GM12801 (cell line): ENCODE results near the gene STRN.

Experiments
- TF ChIP-seq, protein P1 (sequence below): IDR thresholded peaks from one replicate; pipeline ENCODE4 v1.5.1; 2011; ENCODE audit warnings: control low read depth; ENCODE audit not compliant: insufficient read length; ENCODE audit errors: extremely low read depth

The STRN gene, protein sequence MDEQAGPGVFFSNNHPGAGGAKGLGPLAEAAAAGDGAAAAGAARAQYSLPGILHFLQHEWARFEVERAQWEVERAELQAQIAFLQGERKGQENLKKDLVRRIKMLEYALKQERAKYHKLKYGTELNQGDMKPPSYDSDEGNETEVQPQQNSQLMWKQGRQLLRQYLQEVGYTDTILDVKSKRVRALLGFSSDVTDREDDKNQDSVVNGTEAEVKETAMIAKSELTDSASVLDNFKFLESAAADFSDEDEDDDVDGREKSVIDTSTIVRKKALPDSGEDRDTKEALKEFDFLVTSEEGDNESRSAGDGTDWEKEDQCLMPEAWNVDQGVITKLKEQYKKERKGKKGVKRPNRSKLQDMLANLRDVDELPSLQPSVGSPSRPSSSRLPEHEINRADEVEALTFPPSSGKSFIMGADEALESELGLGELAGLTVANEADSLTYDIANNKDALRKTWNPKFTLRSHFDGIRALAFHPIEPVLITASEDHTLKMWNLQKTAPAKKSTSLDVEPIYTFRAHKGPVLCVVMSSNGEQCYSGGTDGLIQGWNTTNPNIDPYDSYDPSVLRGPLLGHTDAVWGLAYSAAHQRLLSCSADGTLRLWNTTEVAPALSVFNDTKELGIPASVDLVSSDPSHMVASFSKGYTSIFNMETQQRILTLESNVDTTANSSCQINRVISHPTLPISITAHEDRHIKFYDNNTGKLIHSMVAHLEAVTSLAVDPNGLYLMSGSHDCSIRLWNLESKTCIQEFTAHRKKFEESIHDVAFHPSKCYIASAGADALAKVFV

GRCh38 chr2:36966370-36967235, at the start of gene STRN:
Gene STRN, minus strand, starts transcription at chr2:36966536. Its CDS starts 73 bp downstream, at chr2:36966463.
- TF ChIP-seq, protein P1, sequence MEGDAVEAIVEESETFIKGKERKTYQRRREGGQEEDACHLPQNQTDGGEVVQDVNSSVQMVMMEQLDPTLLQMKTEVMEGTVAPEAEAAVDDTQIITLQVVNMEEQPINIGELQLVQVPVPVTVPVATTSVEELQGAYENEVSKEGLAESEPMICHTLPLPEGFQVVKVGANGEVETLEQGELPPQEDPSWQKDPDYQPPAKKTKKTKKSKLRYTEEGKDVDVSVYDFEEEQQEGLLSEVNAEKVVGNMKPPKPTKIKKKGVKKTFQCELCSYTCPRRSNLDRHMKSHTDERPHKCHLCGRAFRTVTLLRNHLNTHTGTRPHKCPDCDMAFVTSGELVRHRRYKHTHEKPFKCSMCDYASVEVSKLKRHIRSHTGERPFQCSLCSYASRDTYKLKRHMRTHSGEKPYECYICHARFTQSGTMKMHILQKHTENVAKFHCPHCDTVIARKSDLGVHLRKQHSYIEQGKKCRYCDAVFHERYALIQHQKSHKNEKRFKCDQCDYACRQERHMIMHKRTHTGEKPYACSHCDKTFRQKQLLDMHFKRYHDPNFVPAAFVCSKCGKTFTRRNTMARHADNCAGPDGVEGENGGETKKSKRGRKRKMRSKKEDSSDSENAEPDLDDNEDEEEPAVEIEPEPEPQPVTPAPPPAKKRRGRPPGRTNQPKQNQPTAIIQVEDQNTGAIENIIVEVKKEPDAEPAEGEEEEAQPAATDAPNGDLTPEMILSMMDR: no peak

- TF ChIP-seq, protein P1: no peak
Observed at GRCh38 chr2:37013315-37013641, 46.9 kb upstream of the STRN start.

DNA sequence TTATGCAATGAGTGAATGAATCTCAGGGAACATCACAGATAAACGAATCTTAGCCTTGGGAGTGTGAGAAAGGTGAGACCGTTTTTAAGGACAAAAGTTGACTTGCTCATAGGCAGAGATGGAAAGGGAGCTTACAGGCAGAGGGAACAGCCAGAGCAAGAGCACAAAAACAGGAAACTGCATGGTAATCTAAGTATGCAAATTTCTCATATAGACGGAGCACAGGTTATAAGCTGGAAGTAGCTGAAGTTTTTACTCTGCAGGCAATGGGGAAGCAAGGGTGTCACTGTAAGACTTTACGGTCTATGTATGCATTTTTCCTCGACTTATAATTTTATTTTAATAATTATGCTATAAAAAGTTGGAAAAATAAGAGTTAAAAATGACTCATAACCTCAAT, 44.8 kb upstream of the STRN start:
- TF ChIP-seq, protein P1: no peak

DNA sequence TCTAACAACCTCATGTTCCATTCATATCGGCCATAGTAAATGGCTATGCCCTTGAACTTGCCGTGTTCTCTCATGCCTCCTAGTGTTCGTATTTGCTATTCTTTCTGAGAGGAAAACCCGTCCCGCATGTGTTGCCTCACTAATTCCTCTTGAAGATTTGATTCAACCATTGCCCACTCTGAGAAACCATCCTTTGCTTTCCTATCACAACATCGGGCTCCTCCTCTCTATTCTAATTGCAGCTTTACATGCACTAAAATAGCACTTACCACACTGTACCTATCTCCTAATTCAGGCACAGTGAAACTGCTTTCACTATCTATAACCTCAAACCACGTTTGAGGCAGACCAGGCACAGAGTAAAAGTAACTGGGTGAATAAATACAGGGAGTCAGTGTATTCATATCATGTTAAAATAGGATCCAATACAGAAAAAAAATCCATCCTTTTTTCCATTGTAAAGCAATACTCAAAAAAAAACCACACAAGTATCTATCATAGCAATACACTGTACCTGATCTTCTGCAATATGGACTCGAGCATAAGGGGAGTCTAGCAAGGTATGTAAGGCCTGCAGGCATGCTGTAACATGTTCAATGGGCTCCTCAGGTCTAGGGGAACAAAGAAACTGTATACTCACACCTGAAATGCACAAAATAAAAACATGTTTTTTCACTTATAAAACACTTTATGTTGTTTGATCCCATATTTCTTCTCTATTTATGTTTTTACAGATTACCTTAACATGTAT, 39.0 kb upstream of the STRN start:
- TF ChIP-seq, protein P1: no peak

DNA sequence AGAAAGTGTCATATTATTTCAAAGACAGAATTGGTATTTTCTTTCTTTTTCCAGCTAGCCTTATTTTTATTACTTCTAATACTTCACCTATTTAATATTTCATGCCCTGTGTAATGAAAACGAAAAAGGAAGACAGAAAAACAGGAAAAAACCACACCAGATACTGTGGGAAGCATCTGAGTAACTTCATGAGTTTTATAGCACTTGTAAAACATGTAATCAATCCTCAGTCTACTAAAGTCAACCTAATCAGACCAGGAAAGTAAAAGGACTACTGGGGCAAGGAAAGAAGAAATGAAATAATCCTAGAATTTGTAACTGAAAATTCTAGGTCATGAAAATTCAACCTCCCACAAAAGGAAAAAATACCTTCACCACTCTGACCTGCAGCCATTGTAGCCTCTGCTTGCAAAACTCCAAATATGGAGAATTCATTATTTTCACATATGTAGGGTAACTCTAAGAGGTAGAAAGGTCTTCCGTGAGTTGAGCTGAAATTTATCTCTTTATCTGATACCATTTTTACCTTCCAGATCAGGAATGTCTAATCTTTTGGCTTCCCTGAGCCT, 34.7 kb upstream of the STRN start:
- TF ChIP-seq, protein P1: no peak

DNA sequence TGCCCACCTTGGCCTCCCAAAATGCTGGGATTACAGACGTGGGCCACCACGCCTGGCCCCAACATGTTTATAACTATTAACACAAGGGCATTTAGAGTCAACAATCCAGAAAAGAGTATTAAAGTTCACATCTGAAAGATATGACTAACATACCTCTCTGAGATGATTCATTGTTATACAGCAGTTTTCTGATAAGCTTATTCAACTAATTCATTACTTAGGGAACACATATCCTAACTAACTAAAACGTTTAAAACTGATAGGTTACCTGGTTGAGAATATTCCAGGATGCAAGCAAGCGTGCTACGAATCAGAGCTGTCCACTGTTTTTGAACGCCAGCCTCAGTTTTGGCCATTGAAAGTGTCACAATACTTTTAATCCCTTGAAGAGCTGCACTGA, 34.0 kb upstream of the STRN start:
- TF ChIP-seq, protein P1: no peak
